ENCODE data around the gene INPP5E. TPM values are rescaled to one million over a fixed set of nuclear protein-coding genes. Genes with fewer than 3 reads are reported as not detected.

Gene INPP5E
- polyA plus RNA-seq, 2 of the 4 experiments (the other 2 are of a cell fraction) = 5.2 to 11.2 TPM

DNA sequence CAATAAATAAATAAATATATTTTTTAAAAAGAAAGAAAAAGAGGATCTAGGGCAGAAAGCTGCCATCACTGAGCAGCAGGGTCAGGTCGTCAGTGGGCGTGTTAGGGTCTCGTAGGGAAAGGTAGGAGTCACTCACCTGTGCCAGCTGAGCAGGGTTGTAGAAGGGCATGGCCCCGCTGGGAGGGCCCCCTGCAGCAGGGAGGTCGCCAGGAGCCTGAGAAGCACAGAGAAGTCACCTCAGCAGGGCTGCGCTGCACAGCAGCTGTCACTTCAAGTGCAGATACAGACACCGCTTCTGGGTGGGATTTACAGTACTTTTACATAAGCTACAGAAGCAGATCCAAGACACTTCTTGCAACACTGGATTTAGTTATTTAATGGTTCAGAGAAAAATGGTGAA lies 4.0 kb upstream of the INPP5E start:
- ChIA-PET CTCF (interaction anchor here (0.6 to 2.0 kb wide), 8 partner anchors 9 to 188 kb away, joined by 3 to 6 read pairs (median 3); no protein-coding TSS in a partner anchor), POLR2A (no interaction called here)
- Histone ChIP-seq H3K4me1 (peaks cover 4% of the 10 kb centered on the region; the same call in 1 of the 3 replicates), H3K9me3 (no peaks in the 10 kb centered on the region), H3K4me3 (no peak overlapping the region), H3K4me2 (no peak overlapping the region), H3K27ac (no peak overlapping the region)
- ATAC-seq (no peak), FAIRE-seq (no peak), DNase-seq (ENCODE audit: low read depth in 1 of 2, low spot score in 1 of 2) (no peak)
- 96% methylated on average over 7 of the region's 7 CpGs for WGBS (ENCODE audit: missing lambda C conversion rate)
- no peak for TF ChIP-seq EP300 (IDR thresholded peaks at IDR 0.05)
- TF ChIP-seq KDM5A (IDR thresholded peaks at IDR 0.05) = no peak
- TF ChIP-seq, protein P1, sequence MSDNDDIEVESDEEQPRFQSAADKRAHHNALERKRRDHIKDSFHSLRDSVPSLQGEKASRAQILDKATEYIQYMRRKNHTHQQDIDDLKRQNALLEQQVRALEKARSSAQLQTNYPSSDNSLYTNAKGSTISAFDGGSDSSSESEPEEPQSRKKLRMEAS (IDR thresholded peaks at IDR 0.05) = no peak
- TF ChIP-seq ZC3H11A (IDR thresholded peaks at IDR 0.05) = no peak
- TF ChIP-seq RARB (CRISPR knock-in tag; IDR thresholded peaks at IDR 0.05) = no peak
- no peak for TF ChIP-seq FOSL2 (IDR thresholded peaks at IDR 0.05)
- TF ChIP-seq FOSL2 (CRISPR knock-in tag; IDR thresholded peaks at IDR 0.05) = no peak
- no peak for TF ChIP-seq SMC3 (IDR thresholded peaks at IDR 0.05)
- no peak for TF ChIP-seq GATA3 (IDR thresholded peaks at IDR 0.05; ENCODE audit: borderline replicate concordance)
- no peak for TF ChIP-seq TFCP2L1 (CRISPR knock-in tag; IDR thresholded peaks at IDR 0.05)
- TF ChIP-seq, protein P2, sequence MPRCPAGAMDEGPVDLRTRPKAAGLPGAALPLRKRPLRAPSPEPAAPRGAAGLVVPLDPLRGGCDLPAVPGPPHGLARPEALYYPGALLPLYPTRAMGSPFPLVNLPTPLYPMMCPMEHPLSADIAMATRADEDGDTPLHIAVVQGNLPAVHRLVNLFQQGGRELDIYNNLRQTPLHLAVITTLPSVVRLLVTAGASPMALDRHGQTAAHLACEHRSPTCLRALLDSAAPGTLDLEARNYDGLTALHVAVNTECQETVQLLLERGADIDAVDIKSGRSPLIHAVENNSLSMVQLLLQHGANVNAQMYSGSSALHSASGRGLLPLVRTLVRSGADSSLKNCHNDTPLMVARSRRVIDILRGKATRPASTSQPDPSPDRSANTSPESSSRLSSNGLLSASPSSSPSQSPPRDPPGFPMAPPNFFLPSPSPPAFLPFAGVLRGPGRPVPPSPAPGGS (IDR thresholded peaks at IDR 0.05) = no peak
- TF ChIP-seq JUNB (IDR thresholded peaks at IDR 0.05) = no peak
- no peak for TF ChIP-seq KDM1A (IDR thresholded peaks at IDR 0.05; ENCODE audit: low read depth)
- TF ChIP-seq RAD21 (conservative IDR thresholded peaks at IDR 0.05 in 1 of 2, IDR thresholded peaks at IDR 0.05 in 1 of 2) = no peak
- TF ChIP-seq ZNF302 (CRISPR knock-in tag; IDR thresholded peaks at IDR 0.05) = no peak
- TF ChIP-seq RFX5 (IDR thresholded peaks at IDR 0.05) = no peak
- no peak for TF ChIP-seq ZFP36 (IDR thresholded peaks at IDR 0.05; ENCODE audit: borderline replicate concordance, partially characterized antibody)
- TF ChIP-seq MYC (IDR thresholded peaks at IDR 0.05; ENCODE audit: borderline replicate concordance, low read length) = no peak
- TF ChIP-seq, protein P3, sequence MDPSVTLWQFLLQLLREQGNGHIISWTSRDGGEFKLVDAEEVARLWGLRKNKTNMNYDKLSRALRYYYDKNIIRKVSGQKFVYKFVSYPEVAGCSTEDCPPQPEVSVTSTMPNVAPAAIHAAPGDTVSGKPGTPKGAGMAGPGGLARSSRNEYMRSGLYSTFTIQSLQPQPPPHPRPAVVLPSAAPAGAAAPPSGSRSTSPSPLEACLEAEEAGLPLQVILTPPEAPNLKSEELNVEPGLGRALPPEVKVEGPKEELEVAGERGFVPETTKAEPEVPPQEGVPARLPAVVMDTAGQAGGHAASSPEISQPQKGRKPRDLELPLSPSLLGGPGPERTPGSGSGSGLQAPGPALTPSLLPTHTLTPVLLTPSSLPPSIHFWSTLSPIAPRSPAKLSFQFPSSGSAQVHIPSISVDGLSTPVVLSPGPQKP (IDR thresholded peaks at IDR 0.05; ENCODE audit: low read depth, low read length) = no peak
- no peak for TF ChIP-seq ZSCAN20 (CRISPR knock-in tag; IDR thresholded peaks at IDR 0.05)

DNA sequence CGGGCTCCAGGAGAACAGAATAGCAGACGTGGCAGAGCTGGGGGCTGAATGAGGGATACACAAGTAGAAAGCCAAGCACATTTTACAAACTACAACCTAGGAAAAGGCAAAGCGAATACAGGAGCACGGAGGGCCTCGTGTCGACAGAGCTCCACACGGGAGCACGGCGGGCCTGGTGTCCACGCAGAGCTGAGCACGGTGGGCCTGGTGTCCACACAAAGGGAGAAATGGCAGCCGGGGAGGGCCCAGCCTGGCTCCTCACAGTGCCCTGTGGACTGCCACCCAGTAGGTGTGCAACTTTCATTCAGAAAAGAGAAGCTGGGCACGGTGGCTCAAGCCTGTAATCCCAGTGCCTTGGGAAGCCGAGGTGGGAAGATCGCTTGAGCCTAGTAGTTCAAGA lies 3.4 kb upstream of the INPP5E start:
- ChIA-PET CTCF (interaction anchor here (0.6 to 2.0 kb wide), 10 partner anchors 10 to 188 kb away, joined by 3 to 6 read pairs (median 3); no protein-coding TSS in a partner anchor), POLR2A (no interaction called here)
- no peak for ATAC-seq
- H3K9me3 ChIP-seq = no peaks in the 10 kb centered on the region
- TF ChIP-seq HDAC2 (IDR thresholded peaks at IDR 0.05) (no peak), CHD4 (IDR thresholded peaks at IDR 0.05; ENCODE audit: borderline replicate concordance) (no peak), RNF2 (IDR thresholded peaks at IDR 0.05; ENCODE audit: borderline replicate concordance, low read depth) (no peak), RCOR1 (IDR thresholded peaks at IDR 0.05; ENCODE audit: low read depth, low read length) (no peak), SMC3 (IDR thresholded peaks at IDR 0.05) (no peak), CBX2 (IDR thresholded peaks at IDR 0.05; ENCODE audit: borderline replicate concordance, low read depth) (no peak)
- TF ChIP-seq, protein P4, sequence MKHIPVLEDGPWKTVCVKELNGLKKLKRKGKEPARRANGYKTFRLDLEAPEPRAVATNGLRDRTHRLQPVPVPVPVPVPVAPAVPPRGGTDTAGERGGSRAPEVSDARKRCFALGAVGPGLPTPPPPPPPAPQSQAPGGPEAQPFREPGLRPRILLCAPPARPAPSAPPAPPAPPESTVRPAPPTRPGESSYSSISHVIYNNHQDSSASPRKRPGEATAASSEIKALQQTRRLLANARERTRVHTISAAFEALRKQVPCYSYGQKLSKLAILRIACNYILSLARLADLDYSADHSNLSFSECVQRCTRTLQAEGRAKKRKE (CRISPR knock-in tag; IDR thresholded peaks at IDR 0.05; ENCODE audit: low read depth) = no peak
- H3K4me1 ChIP-seq = peaks cover 6% of the 10 kb centered on the region
- H3K4me3 ChIP-seq = no peak overlapping the region
- H3K4me2 ChIP-seq = no peak overlapping the region
- 92% methylated on average over 15 of the region's 15 CpGs for WGBS (ENCODE audit: missing lambda C conversion rate)
- H3K27ac ChIP-seq = no peak overlapping the region
- no peak for FAIRE-seq
- no peak for DNase-seq (ENCODE audit: low read depth in 1 of 2, low spot score in 1 of 2)
